ENCODE results near the gene SAMD9L.

The SAMD9L gene
- 79.3 to 222 (median 154) reads per million in 4 experiments for total RNA-seq

GRCh38 chr7:93148144-93148543 lies at the start of gene SAMD9L:
SAMD9L (minus strand) TSS chr7:93148385; CDS start chr7:93135971, 12,414 bp downstream.
- DNase-seq = no peak

GRCh38 chr7:93196336-93196735 lies 48.2 kb upstream of the SAMD9L start:
- no peak for DNase-seq

GRCh38 chr7:93194386-93194785 lies 46.2 kb upstream of the SAMD9L start:
- DNase-seq = no peak

- DNase-seq = no peak
Observed at GRCh38 chr7:93188870-93189634, 40.9 kb upstream of the SAMD9L start.

GRCh38 chr7:93185303-93186027 lies 37.3 kb upstream of the SAMD9L start:
- DNase-seq = no peak

- DNase-seq = no peak
Observed at GRCh38 chr7:93179173-93179572, 31.0 kb upstream of the SAMD9L start.

GRCh38 chr7:93178213-93178612 lies 30.0 kb upstream of the SAMD9L start:
- no peak for DNase-seq

GRCh38 chr7:93176992-93177580 lies 28.9 kb upstream of the SAMD9L start:
- DNase-seq = no peak

- DNase-seq = no peak
Observed at GRCh38 chr7:93175219-93175618, 27.0 kb upstream of the SAMD9L start.

GRCh38 chr7:93172683-93173082 lies 24.5 kb upstream of the SAMD9L start:
- DNase-seq = no peak

GRCh38 chr7:93171606-93172226 lies 23.5 kb upstream of the SAMD9L start:
- no peak for DNase-seq

GRCh38 chr7:93165447-93165846 lies 17.3 kb upstream of the SAMD9L start:
- DNase-seq = no peak

- DNase-seq = no peak
Observed at GRCh38 chr7:93164766-93165165, 16.6 kb upstream of the SAMD9L start.

- DNase-seq = no peak
Observed at GRCh38 chr7:93161181-93161762, 13.1 kb upstream of the SAMD9L start.

- no peak for DNase-seq
Observed at GRCh38 chr7:93160410-93160809, 12.2 kb upstream of the SAMD9L start.

- no peak for DNase-seq
Observed at GRCh38 chr7:93159490-93159889, 11.3 kb upstream of the SAMD9L start.

- no peak for DNase-seq
Observed at GRCh38 chr7:93156884-93157283, 8.7 kb upstream of the SAMD9L start.

GRCh38 chr7:93150200-93150835 lies 2.1 kb upstream of the SAMD9L start:
- DNase-seq = no peak

GRCh38 chr7:93148727-93149126 lies 542 bp upstream of the SAMD9L start:
- no peak for DNase-seq

- DNase-seq = no peak
Observed at GRCh38 chr7:93147363-93147762, 822 bp downstream of the SAMD9L start.

GRCh38 chr7:93146472-93147141 lies 1.6 kb downstream of the SAMD9L start:
- DNase-seq = no peak

- DNase-seq = no peak
Observed at GRCh38 chr7:93146036-93146435, 2.1 kb downstream of the SAMD9L start.

Data from effector CD8-positive, alpha-beta T cell (primary cell).